Measurements from ENCODE around the gene MYLK. TPM values are rescaled to one million over a fixed set of nuclear protein-coding genes. Genes with fewer than 3 reads are reported as not detected.

Gene MYLK
- total RNA-seq, 1 donor from 2014 or later = 50.5 TPM

DNA sequence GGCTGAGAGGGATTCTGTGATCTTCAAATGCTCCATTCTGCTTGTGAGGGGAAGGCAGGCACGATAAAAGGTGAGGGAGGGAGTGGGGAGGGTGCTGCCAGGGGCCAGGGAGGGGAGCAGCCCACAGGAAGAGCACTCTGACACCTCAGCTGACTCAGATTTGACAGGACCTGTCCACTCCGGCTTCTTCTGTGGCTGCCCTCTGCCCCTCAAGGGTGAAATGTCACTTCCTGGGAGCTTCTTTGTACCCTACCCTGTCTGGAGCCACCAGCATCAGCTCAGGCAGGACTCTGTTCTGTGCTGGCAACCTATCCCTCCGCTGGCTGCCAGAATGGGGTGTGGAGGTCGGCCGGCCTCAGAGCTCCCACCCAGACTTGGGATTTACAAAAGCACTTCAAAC lies 185.3 kb downstream of the MYLK start:
- Histone ChIP-seq H2AFZ (ENCODE audit: low read depth, low read length) (no peak overlapping the region), H3K4me2 (ENCODE audit: low read length) (no peak overlapping the region), H4K20me1 (ENCODE audit: insufficient read depth, low read length) (no peaks in the 10 kb centered on the region), H3K4me1 (ENCODE audit: insufficient read depth, low read length) (peaks cover 38% of the 10 kb centered on the region), H3K4me3 (ENCODE audit: insufficient read depth, low read depth, low read length) (no peak overlapping the region), H3K36me3 (ENCODE audit: insufficient read depth, low read length) (peaks cover 5% of the 10 kb centered on the region), H3K9me3 (ENCODE audit: insufficient read depth, low read depth, low read length) (no peaks in the 10 kb centered on the region), H3K27me3 (ENCODE audit: insufficient read depth, low read length) (no peaks in the 10 kb centered on the region), H3K9ac (ENCODE audit: low read length) (no peak overlapping the region), H3K79me2 (ENCODE audit: insufficient read depth, low read length) (no peaks in the 10 kb centered on the region), H3K27ac (ENCODE audit: low read depth, low read length) (no peak overlapping the region)
- no peaks in the 10 kb centered on the region for H3K9me3 Mint-ChIP-seq (ENCODE audit: unreplicated experiment)
- FAIRE-seq = no peak
- H3K4me3 Mint-ChIP-seq (ENCODE audit: unreplicated experiment) = peak overlapping the region; percentile 81
- TF ChIP-seq, protein P1, sequence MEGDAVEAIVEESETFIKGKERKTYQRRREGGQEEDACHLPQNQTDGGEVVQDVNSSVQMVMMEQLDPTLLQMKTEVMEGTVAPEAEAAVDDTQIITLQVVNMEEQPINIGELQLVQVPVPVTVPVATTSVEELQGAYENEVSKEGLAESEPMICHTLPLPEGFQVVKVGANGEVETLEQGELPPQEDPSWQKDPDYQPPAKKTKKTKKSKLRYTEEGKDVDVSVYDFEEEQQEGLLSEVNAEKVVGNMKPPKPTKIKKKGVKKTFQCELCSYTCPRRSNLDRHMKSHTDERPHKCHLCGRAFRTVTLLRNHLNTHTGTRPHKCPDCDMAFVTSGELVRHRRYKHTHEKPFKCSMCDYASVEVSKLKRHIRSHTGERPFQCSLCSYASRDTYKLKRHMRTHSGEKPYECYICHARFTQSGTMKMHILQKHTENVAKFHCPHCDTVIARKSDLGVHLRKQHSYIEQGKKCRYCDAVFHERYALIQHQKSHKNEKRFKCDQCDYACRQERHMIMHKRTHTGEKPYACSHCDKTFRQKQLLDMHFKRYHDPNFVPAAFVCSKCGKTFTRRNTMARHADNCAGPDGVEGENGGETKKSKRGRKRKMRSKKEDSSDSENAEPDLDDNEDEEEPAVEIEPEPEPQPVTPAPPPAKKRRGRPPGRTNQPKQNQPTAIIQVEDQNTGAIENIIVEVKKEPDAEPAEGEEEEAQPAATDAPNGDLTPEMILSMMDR (IDR thresholded peaks at IDR 0.05; ENCODE audit: insufficient read depth, low read depth, low read length) = no peak
- peaks cover 75% of the 10 kb centered on the region for H3K4me1 Mint-ChIP-seq (ENCODE audit: low read depth, unreplicated experiment)
- DNase-seq (ENCODE audit: low read depth) = no peak
- no peak overlapping the region for H3K27ac Mint-ChIP-seq (ENCODE audit: unreplicated experiment)
- H3K36me3 Mint-ChIP-seq (ENCODE audit: low read depth, unreplicated experiment) = peaks cover 11% of the 10 kb centered on the region
- H3K27me3 Mint-ChIP-seq (ENCODE audit: low read depth, unreplicated experiment) = no peaks in the 10 kb centered on the region

DNA sequence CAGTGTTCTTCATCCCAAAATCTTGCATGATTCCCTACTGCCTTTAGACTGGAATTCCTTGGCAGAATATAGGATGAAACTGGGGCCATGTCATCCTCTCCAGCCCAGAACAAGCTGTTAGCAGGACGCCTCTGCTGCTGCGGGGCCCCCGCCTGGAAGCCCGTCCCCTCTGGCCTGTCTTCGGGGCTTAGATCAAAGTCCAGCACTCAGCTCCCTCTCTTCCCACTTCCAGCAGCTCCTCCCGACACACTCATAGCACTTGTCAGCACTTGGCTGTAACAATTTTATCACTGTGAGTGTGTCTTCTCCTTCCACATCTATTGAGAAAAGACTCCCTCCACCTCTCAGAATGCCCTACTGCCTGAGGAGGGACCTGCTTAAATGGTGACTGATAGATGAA lies 187.3 kb downstream of the MYLK start:
- Mint-ChIP-seq H3K27ac (ENCODE audit: unreplicated experiment) (peak overlapping the region; percentile 56), H3K4me1 (ENCODE audit: low read depth, unreplicated experiment) (peaks cover 86% of the 10 kb centered on the region)

More for the DNA sequence above, 187.3 kb downstream of the MYLK start:
- Mint-ChIP-seq H3K4me3 (ENCODE audit: unreplicated experiment) (peak overlapping the region; percentile 41), H3K36me3 (ENCODE audit: low read depth, unreplicated experiment) (peaks cover 18% of the 10 kb centered on the region), H3K9me3 (ENCODE audit: unreplicated experiment) (no peaks in the 10 kb centered on the region), H3K27me3 (ENCODE audit: low read depth, unreplicated experiment) (no peaks in the 10 kb centered on the region)
- Histone ChIP-seq H3K36me3 (ENCODE audit: insufficient read depth, low read length) (peaks cover 8% of the 10 kb centered on the region), H3K9ac (ENCODE audit: low read length) (no peak overlapping the region), H3K9me3 (ENCODE audit: insufficient read depth, low read depth, low read length) (no peaks in the 10 kb centered on the region), H3K27me3 (ENCODE audit: insufficient read depth, low read length) (no peaks in the 10 kb centered on the region), H3K4me3 (ENCODE audit: insufficient read depth, low read depth, low read length) (no peak overlapping the region), H4K20me1 (ENCODE audit: insufficient read depth, low read length) (no peaks in the 10 kb centered on the region), H3K79me2 (ENCODE audit: insufficient read depth, low read length) (no peaks in the 10 kb centered on the region), H3K27ac (ENCODE audit: low read depth, low read length) (no peak overlapping the region), H2AFZ (ENCODE audit: low read depth, low read length) (no peak overlapping the region), H3K4me1 (ENCODE audit: insufficient read depth, low read length) (peaks cover 46% of the 10 kb centered on the region), H3K4me2 (ENCODE audit: low read length) (no peak overlapping the region)
- DNase-seq (ENCODE audit: low read depth) (no peak), FAIRE-seq (no peak)
- no peak for TF ChIP-seq EZH2 (IDR thresholded peaks at IDR 0.05; ENCODE audit: insufficient read depth, low read length)
- TF ChIP-seq, protein P1 (IDR thresholded peaks at IDR 0.05; ENCODE audit: insufficient read depth, low read depth, low read length) = no peak

Measured in astrocyte (in vitro differentiated cells and primary cell).